Right ventricle myocardium inferior (tissue), 1 donor: ENCODE measurements around the gene NEK3. TPM values are rescaled to one million over a fixed set of nuclear protein-coding genes. Genes with fewer than 3 reads are reported as not detected.
"Not testable (repeated sequence)": the region's sequence is repeated elsewhere in the genome, so short reads cannot be mapped to it uniquely, and the experiment has no call there.

ENCODE experiments used
- ATAC-seq: fragments of 200-7000 bp; cut with Tn5 transposase; one replicate; pipeline ENCODE4 v1.9.1; 2020; ENCODE audit warnings: mild to moderate bottlenecking, moderate library complexity
- DNase-seq: peaks from one replicate; pipeline ENCODE4 v3.0.0; 2021; ENCODE audit errors: missing footprints
- intact Hi-C: fragments of 100-400 bp; cut with DNase I; formaldehyde crosslinking; loops from one replicate; pipeline ENCODE4 v1.11.0; 2022
- long read RNA-seq: library from polyadenylated mRNA; unstranded; transcript quantifications from one replicate; pipeline ENCODE4 v2.0.0, GENCODE V29; 2021
- total RNA-seq: library from RNA; stranded (reverse); fragmentation: NEBNext Ultra II Directional; extraction: Animal tissue kit (Norgen Biotek cat#: 25700); gene quantifications from one replicate; pipeline ENCODE4 v1.2.1, GENCODE V29; 2021
- donor health status: DM: no; HTN: yes; CAD: no; lungs with severe emphysema.

NEK3 gene
- total RNA-seq, result 6.6 TPM
- long read RNA-seq, partial matches to known transcripts, result 0 of 3 reads
- long read RNA-seq, other reads (novel, unspliced or antisense), result 1 of 3 reads

DNA sequence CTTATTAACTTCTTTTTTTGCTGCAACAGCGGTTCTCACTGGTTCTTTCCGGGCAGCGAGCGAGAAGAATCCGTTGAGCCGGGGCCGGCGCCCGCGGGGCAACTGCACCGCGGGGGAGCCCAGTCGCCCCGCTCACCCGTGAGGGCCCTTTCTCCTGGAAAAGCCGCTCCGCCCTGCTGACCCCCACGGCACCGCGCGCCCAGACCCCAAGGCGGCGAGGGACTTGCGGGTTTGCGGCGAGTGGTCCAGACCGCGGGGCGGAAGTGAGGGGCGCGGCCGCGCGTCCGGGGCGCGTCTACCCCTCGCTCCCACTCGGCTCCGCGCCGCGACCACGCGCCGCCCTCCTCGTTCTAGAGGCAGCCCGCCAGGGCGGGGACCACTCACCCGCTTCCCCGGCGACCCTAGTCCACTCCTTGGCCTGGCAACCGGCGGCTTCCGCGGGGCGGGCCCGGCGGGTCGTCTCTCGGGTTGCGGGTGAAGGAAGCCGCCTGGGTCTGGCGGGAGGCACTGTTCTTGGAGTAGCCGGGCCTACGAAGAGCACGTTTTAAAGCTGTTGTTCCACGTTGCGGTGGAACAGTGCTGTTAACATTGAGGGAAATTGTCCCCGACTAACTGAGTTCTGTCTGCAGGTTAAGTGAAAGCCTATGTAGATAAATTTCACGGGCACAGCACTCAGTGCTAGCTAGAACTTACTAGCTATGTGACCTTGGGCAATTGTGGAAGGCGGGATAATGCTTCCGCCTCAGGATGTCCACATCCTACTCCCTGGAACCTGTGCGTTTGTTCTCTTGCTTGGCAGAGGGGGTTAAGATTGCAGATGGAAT, at the start of gene NEK3:
Gene NEK3 (minus strand): TSS at position 439 of the 824 bp plus-strand sequence. CDS start 3,406 bp downstream, outside the sequence.
- peak; percentile 85 for DNase-seq
- intact Hi-C loops, result loop anchor here (5.0 kb wide), 1 partner anchor 38 kb away; no protein-coding TSS in a partner anchor
- ATAC-seq, result peak; percentile 92

GRCh38 chr13:52208384-52208783, 49.0 kb upstream of the NEK3 start:
- DNase-seq, ATAC-seq, intact Hi-C loops: not testable (repeated sequence)

DNA sequence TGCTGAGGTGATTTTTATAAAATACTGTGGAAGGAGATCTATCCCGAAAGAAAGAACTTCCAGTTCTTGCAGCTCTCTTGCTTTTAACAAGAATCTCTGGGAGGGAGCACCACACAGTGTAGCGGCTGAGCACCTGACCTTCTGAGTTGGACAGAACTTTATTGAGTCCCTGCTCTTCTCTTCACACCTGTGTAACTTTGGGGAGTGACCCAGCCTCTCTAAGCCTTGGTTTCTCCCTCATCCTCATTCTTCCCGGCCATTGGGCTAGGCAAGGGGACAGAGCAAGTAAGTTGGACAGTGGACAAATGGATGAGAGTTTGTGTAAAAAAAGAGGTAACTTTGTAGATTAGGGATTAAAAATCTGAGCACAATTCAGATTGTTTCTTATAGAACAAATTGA, 48.5 kb upstream of the NEK3 start:
- intact Hi-C loops, DNase-seq, ATAC-seq: not testable (repeated sequence)

GRCh38 chr13:52207337-52207736, 47.9 kb upstream of the NEK3 start:
- ATAC-seq, DNase-seq, intact Hi-C loops: not testable (repeated sequence)

DNA sequence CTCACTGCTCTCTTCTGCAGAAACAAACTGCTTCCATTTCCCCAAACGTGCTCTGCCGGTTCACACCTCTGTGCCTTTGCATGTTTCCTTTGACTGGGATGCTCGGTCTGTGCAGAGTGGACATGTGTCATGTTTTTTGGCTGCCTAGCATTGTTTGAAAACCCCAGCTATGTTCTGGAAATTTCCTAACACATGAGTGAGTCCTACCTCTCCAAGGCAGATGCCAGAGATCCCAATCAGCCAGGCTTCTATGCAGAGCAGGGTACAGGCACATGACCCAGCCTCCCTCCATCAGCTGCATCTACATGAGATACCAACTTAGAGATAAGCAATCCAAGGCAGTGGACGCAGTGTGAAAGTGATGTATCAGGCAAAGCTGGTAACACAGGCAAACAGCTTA, 45.1 kb upstream of the NEK3 start:
- DNase-seq, ATAC-seq, intact Hi-C loops: not testable (repeated sequence)

DNA sequence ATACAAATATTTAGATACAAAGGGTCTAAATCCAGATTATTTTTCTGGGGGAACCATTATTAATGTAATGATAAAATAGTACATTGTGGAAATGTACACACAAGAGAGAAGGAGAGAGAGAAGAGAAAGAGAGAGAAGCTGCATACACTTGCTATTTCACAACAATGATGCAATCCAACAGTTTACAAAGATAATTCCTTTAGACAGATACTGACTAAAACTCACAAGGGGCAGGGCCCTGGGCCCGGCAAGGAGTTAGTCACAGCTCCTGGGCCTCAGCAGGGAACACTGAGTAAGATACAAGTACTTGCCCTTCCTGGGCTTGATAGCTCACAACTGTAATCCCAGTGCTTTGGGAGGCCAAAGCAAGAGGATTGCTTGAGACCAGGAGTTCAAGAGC, 44.5 kb upstream of the NEK3 start:
- peak; percentile 37 for ATAC-seq
- intact Hi-C loops, DNase-seq: not testable (repeated sequence)

GRCh38 chr13:52202506-52202905, 43.1 kb upstream of the NEK3 start:
- intact Hi-C loops, ATAC-seq: not testable (repeated sequence)

GRCh38 chr13:52201439-52202193, 42.2 kb upstream of the NEK3 start:
- intact Hi-C loops, DNase-seq: not testable (repeated sequence)
- peak; percentile 81 for ATAC-seq

More at GRCh38 chr13:52202506-52202905, 43.1 kb upstream of the NEK3 start:
- not testable (repeated sequence) for DNase-seq

DNA sequence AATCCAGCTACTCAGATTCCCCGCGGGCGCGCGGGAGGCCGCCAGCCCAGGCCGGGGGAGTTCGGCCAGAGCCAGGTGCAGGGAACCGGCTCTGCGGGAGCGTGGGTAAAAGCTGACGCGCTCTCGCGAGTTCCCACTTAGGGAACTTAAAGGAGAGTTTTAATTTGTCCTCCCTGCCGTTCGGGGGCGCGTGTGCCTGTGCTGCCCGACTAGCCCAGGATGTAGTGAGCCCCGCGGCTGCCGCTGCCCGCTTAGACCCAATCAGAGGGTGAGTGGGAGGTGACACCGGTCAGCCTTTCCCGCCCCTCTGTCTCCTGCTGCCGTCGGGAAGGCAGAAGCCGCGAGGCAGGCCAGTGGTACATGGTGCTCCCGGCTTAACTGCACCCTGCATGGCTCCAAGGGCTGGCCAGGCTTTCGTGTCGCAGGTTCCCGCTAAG, 36.0 kb upstream of the NEK3 start:
- intact Hi-C loops, result loop anchor here (2.0 to 5.0 kb wide), 2 partner anchors 38 to 255 kb away; partner anchors contain the start of genes NEK3 and VPS36
- ATAC-seq (peak; percentile 86), DNase-seq (peak; percentile 91)

- intact Hi-C loops, result loop anchor here (2.0 kb wide), 1 partner anchor 256 kb away; the partner anchor contains the start of gene VPS36
- ATAC-seq, result peak; percentile 96
- peak; percentile 87 for DNase-seq
These were observed 34.9 kb upstream of the NEK3 start for GRCh38 chr13:52194184-52194868.

DNA sequence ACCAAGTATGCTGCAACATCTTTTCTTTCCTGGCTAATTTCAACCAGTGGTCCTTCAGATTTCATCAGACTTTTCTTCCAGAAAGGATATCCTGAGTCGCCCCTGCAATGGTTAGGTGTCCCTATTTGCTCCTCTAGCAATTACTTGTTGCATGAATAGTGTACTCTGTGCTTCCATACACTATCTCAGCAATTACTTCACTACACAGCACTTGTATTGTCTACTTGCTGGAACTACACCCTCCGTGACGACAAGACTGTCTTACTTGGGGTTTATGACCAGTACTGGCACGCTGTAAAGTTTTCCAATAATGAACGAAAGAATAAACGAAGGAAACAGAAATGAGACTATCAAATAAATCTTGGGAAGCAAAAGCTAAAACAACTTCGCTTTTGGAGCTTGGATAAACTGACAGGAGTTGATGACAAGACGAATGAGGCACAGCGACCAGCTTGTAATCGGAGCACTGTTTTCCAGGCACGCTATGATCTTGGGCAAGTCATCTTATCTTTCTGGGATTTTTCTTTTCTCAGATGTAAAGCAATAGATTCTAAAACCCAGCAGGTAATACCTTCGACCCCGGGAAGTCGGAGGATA, 34.3 kb upstream of the NEK3 start:
- DNase-seq, ATAC-seq: not testable (repeated sequence)
- intact Hi-C loops, result loop anchor here (2.0 kb wide), 1 partner anchor 257 kb away; the partner anchor contains the start of gene VPS36

GRCh38 chr13:52187424-52188187, 28.2 kb upstream of the NEK3 start:
- peak; percentile 87 for ATAC-seq
- DNase-seq, result not testable (repeated sequence)

DNA sequence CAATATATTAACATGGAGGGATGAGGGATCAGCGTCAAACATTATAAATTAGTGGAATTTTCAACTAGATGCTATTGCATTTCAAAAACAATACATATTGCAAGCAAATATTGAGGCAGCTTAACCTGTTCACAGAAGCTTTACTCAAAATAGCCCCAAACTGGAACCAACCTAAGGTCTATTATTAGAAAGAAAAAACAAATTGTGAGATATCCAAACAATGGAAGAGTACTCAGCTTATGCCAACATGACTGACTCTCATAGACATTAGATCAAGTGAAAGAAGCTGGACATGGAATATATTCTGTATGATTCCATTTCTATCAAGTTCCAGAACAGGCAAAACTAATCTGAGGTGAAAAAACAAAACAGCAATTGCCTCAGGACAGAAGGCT, 27.6 kb upstream of the NEK3 start:
- intact Hi-C loops, result no loop called here
- ATAC-seq (peak; percentile 34), DNase-seq (no peak)

More at GRCh38 chr13:52187424-52188187, 28.2 kb upstream of the NEK3 start:
- intact Hi-C loops, result not testable (repeated sequence)

DNA sequence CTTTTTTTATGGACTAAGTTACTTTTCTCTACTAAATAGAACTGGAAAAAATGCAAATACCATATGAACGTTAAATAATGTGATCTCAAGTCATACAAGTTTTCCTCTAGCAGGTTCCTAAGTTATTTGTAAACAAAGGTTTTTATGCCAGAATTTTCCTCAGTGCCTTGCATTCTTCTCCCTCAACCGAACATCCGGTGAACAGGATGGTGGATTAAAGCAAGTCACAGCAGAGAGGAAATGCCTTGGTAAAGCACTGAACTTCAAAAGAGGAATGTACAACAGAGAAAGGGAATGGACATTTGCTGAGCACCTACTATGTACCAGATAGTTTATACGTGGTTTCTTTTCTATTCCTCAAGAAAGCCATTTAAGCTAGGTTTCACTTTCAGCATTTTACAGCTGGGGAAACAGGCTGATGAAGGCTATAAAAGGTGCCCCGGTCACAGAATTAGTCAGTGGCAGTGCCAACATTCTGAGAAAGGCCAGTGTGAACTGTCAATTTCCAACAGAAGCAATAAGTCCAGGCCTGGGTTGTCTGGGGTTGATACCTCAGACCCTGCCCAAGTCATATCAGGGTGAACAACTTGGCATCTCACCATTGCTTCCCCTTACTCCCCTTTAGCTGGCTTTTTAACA, 22.0 kb upstream of the NEK3 start:
- ATAC-seq, intact Hi-C loops, DNase-seq: not testable (repeated sequence)

DNA sequence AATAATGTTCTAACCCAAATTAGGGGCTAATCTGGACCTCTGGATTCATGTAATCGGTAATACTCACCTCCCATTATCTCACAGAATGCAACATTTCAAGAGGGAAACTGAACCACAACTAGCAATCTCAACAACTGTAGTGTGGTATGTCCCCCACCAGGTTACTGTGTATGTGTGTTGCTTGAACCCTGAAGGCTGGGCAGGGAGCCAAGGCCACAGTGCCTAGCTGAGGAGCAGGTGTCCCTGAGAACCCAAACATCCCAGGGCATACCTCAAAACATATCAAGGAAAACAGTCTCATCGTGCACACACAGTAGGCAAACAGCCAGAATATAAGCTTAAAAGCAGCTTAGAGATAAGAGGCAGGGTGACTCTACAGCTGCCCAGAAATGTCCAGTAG, 20.5 kb upstream of the NEK3 start:
- DNase-seq, result no peak
- intact Hi-C loops, result no loop called here
- no peak for ATAC-seq

GRCh38 chr13:52177276-52177675, 17.9 kb upstream of the NEK3 start:
- DNase-seq, result no peak
- no peak for ATAC-seq
- intact Hi-C loops, result no loop called here

DNA sequence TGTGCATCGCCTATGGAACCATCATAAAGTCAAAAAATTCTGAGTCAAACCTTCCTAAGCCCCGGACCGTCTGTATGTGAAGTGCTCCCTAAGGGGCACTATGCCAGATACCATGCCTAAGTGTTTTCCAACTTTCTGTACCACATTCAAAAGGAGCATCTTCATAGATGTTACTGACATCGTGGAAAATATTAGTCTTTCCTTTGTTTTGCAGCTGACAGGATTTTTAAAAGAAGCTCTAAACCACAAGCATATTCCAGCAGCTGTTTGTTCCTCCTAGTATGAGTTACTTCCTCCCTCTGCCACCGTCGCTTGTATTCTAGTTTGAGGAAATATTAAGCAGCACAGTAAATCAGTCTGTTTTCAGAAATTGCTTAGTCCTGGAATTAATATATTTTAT, 14.6 kb upstream of the NEK3 start:
- DNase-seq, ATAC-seq, intact Hi-C loops: not testable (repeated sequence)
